GM12874 (cell line): ENCODE measurements around the gene C16orf82.

Experiments used
- CTCF ChIP-seq: IDR thresholded peaks from 2 replicates; pipeline ENCODE4 v1.5.1; 2011; ENCODE audit warnings: low read depth, mild to moderate bottlenecking, control low read depth, low read length, moderate library complexity; ENCODE audit not compliant: insufficient read depth

The C16orf82 gene

DNA sequence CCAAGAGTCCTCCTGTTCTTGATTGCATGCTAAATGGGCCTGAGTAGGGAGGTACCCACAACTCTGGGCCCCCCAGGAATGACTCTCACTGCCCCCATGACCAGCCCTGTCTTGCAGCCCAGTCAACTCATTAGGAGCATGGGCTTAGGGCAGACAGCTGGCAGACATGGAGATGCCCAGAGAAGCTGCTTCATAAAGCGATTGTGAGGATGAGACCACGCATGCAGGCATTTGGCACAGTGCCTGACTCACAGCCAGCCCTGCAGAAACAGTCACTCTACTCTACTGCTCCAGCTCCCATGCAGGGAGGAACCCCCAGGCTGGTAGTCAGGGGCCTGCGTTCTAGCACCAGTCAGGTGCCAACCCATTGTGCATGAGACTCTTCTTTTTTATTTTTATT lies 8.4 kb upstream of the C16orf82 start:
- TF ChIP-seq CTCF, result no peak

DNA sequence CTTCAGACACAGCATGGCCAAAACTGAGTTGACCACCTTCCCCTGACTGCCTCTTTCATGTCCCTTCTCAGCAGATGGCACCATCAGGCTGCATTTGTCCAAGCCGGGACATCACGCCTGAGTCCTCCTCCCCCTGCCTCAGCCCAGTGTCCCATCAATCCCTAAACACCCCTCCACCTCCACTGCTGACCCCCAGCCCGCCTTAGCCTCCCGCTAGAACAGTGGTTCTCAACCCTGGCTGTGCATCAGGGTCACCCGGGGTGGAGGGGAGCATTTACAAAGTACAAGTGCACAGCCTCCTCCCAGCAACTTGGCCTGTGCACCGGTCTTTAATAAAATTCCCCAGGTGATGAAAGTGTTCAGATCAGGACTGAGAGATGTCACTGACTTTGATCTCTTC lies 4.0 kb downstream of the C16orf82 start:
- no peak for TF ChIP-seq CTCF

DNA sequence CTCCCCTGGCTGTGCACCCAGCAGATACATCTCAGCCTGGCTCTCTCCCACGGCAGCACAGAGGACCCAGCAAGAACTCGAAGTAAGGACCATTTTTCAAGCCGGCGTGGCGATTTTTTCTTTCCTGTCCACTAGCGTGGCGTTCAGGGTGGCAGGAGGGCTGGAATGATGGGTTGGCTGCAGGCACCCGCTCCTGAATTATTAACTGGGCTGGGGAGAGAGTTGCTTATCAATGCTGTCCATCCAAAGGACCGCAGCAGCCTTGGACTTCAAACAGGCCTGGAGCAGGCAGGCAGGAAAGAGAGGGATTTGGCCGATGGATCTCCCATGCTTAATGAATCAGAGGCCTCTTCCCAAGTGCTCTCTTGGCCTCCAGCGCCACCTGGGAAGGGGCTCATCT lies 7.0 kb downstream of the C16orf82 start:
- TF ChIP-seq CTCF, result no peak

DNA sequence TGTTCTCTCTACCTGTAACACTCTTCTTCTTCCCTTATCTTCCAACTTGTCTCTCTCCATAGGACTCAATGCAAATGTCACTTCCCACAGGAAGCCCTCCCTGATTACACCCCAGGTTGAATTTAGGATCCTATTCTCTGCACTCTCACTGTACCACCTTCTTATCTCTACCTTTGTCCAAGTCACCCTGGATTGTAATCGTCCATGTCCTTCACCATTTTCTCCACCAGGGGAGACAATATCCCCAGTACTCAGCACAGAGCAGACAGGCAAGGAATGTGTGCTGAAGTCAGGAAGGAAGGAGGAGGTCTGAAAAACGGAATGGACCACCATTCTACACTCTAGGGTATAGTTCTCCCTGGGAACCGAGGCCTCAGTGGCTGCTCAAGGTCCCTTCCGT lies 14.2 kb downstream of the C16orf82 start:
- peak; percentile 58 for TF ChIP-seq CTCF

GRCh38 chr16:27083861-27084261 lies 17.1 kb downstream of the C16orf82 start:
- TF ChIP-seq CTCF, result no peak

GRCh38 chr16:27084307-27085028 lies 17.7 kb downstream of the C16orf82 start:
- TF ChIP-seq CTCF, result no peak

- TF ChIP-seq CTCF, result no peak
These were observed 18.5 kb downstream of the C16orf82 start for GRCh38 chr16:27085182-27085581.
